Neural progenitor cell (in vitro differentiated cells): ENCODE measurements around the gene LRCOL1. TPM values are rescaled to one million over a fixed set of nuclear protein-coding genes. Genes with fewer than 3 reads are reported as not detected.

Experiments used
- DNase-seq: peaks from one replicate; pipeline ENCODE4 v3.0.0-alpha.2; 2016; ENCODE audit warnings: low spot score
- H2AFZ ChIP-seq: fragments of 200-600 bp; sonication (generic); replicated peaks from 2 replicates; pipeline ENCODE4 v1.6.1; 2016; ENCODE audit warnings: antibody characterized with exemption
- H3F3A ChIP-seq: fragments of 200-600 bp; sonication (generic); 2 replicates; pipeline ENCODE4 v1.6.1; 2016; ENCODE audit warnings: antibody characterized with exemption, low read depth
- H3K27ac ChIP-seq: fragments of 200-600 bp; sonication (generic); 2 replicates; pipeline ENCODE4 v1.5.1; 2016; ENCODE audit warnings: mild to moderate bottlenecking
- H3K27me3 ChIP-seq: fragments of 200-600 bp; sonication (generic); 2 replicates; pipeline ENCODE4 v1.6.1; 2016; ENCODE audit warnings: mild to moderate bottlenecking, moderate library complexity
- H3K36me3 ChIP-seq: fragments of 200-600 bp; sonication (generic); 2 replicates; pipeline ENCODE4 v1.5.1; 2016
- H3K4me1 ChIP-seq: fragments of 200-600 bp; sonication (generic); 2 replicates; pipeline ENCODE4 v1.6.1; 2016; ENCODE audit warnings: mixed run types
- H3K4me2 ChIP-seq: fragments of 200-600 bp; sonication (generic); 2 replicates; pipeline ENCODE4 v1.6.1; 2016
- H3K4me3 ChIP-seq: fragments of 200-600 bp; sonication (generic); 2 replicates; pipeline ENCODE4 v1.5.1; 2016
- H3K79me2 ChIP-seq: fragments of 200-600 bp; sonication (generic); 2 replicates; pipeline ENCODE4 v1.6.1; 2016; ENCODE audit warnings: low read depth
- H3K9ac ChIP-seq: fragments of 200-600 bp; sonication (generic); 2 replicates; pipeline ENCODE4 v1.6.1; 2016
- H3K9me3 ChIP-seq: fragments of 200-600 bp; sonication (generic); 2 replicates; pipeline ENCODE4 v1.5.1; 2016; ENCODE audit warnings: low read depth
- H4K20me1 ChIP-seq: fragments of 200-600 bp; sonication (generic); 2 replicates; pipeline ENCODE4 v1.6.1; 2016; ENCODE audit warnings: low read depth
- H3K27ac Mint-ChIP-seq: 3 replicates; pipeline ENCODE4 v1.8.0; 2021; ENCODE audit warnings: mixed read lengths
- H3K27me3 Mint-ChIP-seq: 2 replicates; pipeline ENCODE4 v1.8.0; 2022; ENCODE audit warnings: low read depth, mild to moderate bottlenecking, inconsistent platforms, moderate library complexity, mixed read lengths; ENCODE audit not compliant: insufficient read depth
- H3K36me3 Mint-ChIP-seq: 3 replicates; pipeline ENCODE4 v1.8.0; 2021; ENCODE audit warnings: mixed read lengths
- H3K4me1 Mint-ChIP-seq: 3 replicates; pipeline ENCODE4 v1.8.0; 2021; ENCODE audit warnings: mixed read lengths
- H3K4me3 Mint-ChIP-seq: 3 replicates; pipeline ENCODE4 v1.8.0; 2021; ENCODE audit warnings: mild to moderate bottlenecking, moderate library complexity, mixed read lengths
- H3K9me3 Mint-ChIP-seq: 3 replicates; pipeline ENCODE4 v1.8.0; 2020; ENCODE audit warnings: mixed read lengths
- CTCF ChIP-seq: fragments of 200-600 bp; sonication (generic); IDR thresholded peaks from 2 replicates; pipeline ENCODE4 v1.5.1; 2017; ENCODE audit warnings: antibody characterized with exemption, mild to moderate bottlenecking
- EZH2 ChIP-seq: fragments of 200-600 bp; sonication (generic); IDR thresholded peaks from 2 replicates; pipeline ENCODE4 v1.6.1; 2017; ENCODE audit warnings: antibody characterized with exemption, mild to moderate bottlenecking, moderate library complexity
- EZH2phosphoT487 ChIP-seq: fragments of 200-600 bp; sonication (generic); IDR thresholded peaks from 2 replicates; pipeline ENCODE4 v1.6.1; 2017; ENCODE audit warnings: antibody characterized with exemption
- total RNA-seq: library from RNA; depleted of rRNA; stranded (reverse); fragments of >200 nt; gene quantifications from 2 replicates; pipeline ENCODE4 v1.2.3, GENCODE V29; 2015; ENCODE audit warnings: low replicate concordance

The LRCOL1 gene
- total RNA-seq, 1 donor from 2014 or later, result not detected

GRCh38 chr12:132593938-132594358, 16.4 kb downstream of the LRCOL1 start:
- no peak for TF ChIP-seq EZH2phosphoT487
- TF ChIP-seq EZH2, result no peak
- TF ChIP-seq CTCF, result no peak
- no peaks in the 10 kb centered on the region for H3K36me3 Mint-ChIP-seq
- Histone ChIP-seq H2AFZ (no peak overlapping the region), H4K20me1 (peaks cover 4% of the 10 kb centered on the region), H3K4me2 (no peak overlapping the region), H3K27ac (no peak overlapping the region), H3K36me3 (no peaks in the 10 kb centered on the region), H3K27me3 (peaks cover 92% of the 10 kb centered on the region), H3F3A (peaks cover 14% of the 10 kb centered on the region), H3K4me1 (no peaks in the 10 kb centered on the region), H3K79me2 (no peaks in the 10 kb centered on the region), H3K9me3 (no peaks in the 10 kb centered on the region), H3K4me3 (no peak overlapping the region), H3K9ac (no peak overlapping the region)
- peaks cover 11% of the 10 kb centered on the region for H3K27me3 Mint-ChIP-seq
- no peak overlapping the region for H3K27ac Mint-ChIP-seq
- peak; percentile 97 for DNase-seq
- peaks cover 18% of the 10 kb centered on the region for H3K4me1 Mint-ChIP-seq
- H3K9me3 Mint-ChIP-seq, result peaks cover 2% of the 10 kb centered on the region
- peak overlapping the region; percentile 44 for H3K4me3 Mint-ChIP-seq

- Histone ChIP-seq H3K4me1 (no peaks in the 10 kb centered on the region), H3K4me3 (no peak overlapping the region), H3K27me3 (peaks cover 92% of the 10 kb centered on the region), H3K79me2 (no peaks in the 10 kb centered on the region), H3F3A (peaks cover 9% of the 10 kb centered on the region), H3K9me3 (no peaks in the 10 kb centered on the region), H2AFZ (no peak overlapping the region), H3K9ac (no peak overlapping the region), H3K36me3 (no peaks in the 10 kb centered on the region), H4K20me1 (peaks cover 4% of the 10 kb centered on the region), H3K4me2 (no peak overlapping the region), H3K27ac (no peak overlapping the region)
- Mint-ChIP-seq H3K36me3 (no peaks in the 10 kb centered on the region), H3K27me3 (peaks cover 11% of the 10 kb centered on the region), H3K4me1 (peaks cover 16% of the 10 kb centered on the region), H3K4me3 (peak overlapping the region; percentile 44), H3K9me3 (peaks cover 2% of the 10 kb centered on the region), H3K27ac (no peak overlapping the region)
- TF ChIP-seq EZH2, result no peak
- TF ChIP-seq CTCF, result no peak
- no peak for TF ChIP-seq EZH2phosphoT487
- no peak for DNase-seq
These were observed 16.9 kb downstream of the LRCOL1 start for GRCh38 chr12:132593521-132593920.

DNA sequence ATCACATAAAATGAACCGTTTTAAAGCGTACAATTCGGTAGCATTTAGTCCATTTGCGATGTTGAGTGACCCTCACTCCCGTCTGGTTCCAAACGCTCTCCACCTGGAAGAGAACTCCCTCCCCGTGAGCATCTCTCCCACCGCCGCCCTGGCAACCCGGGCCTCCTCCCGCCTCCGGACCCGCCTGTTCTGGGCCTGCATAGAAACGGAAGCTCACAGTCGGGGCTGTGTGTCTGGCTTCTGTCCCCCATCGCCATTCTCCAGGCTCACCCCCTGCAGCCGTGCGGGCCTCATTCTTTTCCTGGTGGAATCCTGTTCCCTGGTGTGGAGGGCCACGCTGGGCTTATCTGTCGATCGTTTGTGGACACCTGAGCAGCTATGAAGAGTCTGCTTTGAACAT, 17.3 kb downstream of the LRCOL1 start:
- H3K4me2 ChIP-seq, result no peak overlapping the region
- peaks cover 2% of the 10 kb centered on the region for H3K9me3 Mint-ChIP-seq
- peaks cover 8% of the 10 kb centered on the region for H3F3A ChIP-seq
- no peak for DNase-seq
- TF ChIP-seq EZH2phosphoT487 (no peak), EZH2 (no peak), CTCF (no peak)
- no peak overlapping the region for H3K27ac Mint-ChIP-seq
- H3K27ac ChIP-seq, result no peak overlapping the region
- H3K27me3 ChIP-seq, result peaks cover 97% of the 10 kb centered on the region
- no peaks in the 10 kb centered on the region for H3K9me3 ChIP-seq
- H3K9ac ChIP-seq, result no peak overlapping the region
- no peaks in the 10 kb centered on the region for H3K36me3 ChIP-seq
- peaks cover 4% of the 10 kb centered on the region for H4K20me1 ChIP-seq
- H3K4me3 Mint-ChIP-seq, result no peak overlapping the region
- peaks cover 11% of the 10 kb centered on the region for H3K27me3 Mint-ChIP-seq
- peaks cover 16% of the 10 kb centered on the region for H3K4me1 Mint-ChIP-seq
- H2AFZ ChIP-seq, result no peak overlapping the region
- no peaks in the 10 kb centered on the region for H3K79me2 ChIP-seq
- no peaks in the 10 kb centered on the region for H3K36me3 Mint-ChIP-seq
- H3K4me3 ChIP-seq, result no peak overlapping the region
- no peaks in the 10 kb centered on the region for H3K4me1 ChIP-seq
